Superior temporal gyrus (tissue), 1 donor: ENCODE data around the gene MTMR1.

Experiments
- DNase-seq: peaks from one replicate; pipeline ENCODE4 v3.0.0-alpha.2; 2016; ENCODE audit errors: extremely low spot score

MTMR1 gene

GRCh38 chrX:150762258-150763165, 69.3 kb downstream of the MTMR1 start:
- DNase-seq = peak; percentile 12

- no peak for DNase-seq
Observed at GRCh38 chrX:150763303-150763797, 70.2 kb downstream of the MTMR1 start.

- no peak for DNase-seq
Observed at GRCh38 chrX:150763810-150764209, 70.6 kb downstream of the MTMR1 start.

DNA sequence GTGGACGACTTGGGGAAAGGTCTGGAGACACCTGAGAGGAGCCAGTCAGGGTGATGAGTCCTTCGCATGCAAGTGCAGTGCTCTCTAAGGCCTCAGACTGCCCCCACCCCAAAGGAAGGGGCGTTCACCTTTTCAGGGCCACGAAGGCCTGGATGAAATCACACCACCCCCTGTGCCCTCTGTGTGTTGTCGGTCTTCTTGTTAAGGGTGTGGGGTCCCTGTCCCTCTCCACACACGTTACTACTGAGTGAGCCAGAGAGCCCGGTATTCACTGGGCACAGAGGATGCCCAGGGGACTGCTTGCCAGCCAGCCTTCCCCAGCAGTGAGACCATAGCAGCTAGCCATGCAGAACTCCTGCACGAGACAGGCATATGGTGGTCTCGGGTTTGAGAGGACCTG, 72.0 kb downstream of the MTMR1 start:
- no peak for DNase-seq

DNA sequence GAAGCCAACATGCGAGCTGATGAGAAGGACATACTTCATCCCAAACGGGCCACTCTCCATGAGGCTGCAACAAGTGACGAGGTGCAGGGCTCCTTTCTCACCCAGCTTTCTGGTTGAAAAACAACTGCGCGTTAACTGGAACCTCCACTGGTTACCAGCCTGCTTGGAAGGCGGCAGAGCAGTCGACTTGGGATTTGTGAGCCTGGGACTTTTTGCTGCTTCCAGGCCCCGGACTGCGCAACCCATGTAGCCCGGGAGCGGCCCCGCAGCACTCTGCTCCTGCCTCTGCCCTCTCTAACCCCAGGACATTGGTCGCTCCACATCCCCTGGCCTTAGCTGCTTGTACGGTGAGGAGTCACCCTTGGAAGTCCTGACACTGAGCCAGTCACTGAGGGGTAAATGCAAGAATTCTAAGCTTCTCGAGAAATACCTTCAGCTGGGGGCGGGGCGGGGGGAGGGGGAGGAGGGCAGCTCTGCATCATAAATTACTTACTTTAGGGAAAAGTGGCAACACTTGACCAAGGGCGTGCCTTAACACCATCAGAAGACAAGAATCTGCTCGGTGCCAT, 72.7 kb downstream of the MTMR1 start:
- no peak for DNase-seq

GRCh38 chrX:150766351-150767044, 73.3 kb downstream of the MTMR1 start:
- no peak for DNase-seq

DNA sequence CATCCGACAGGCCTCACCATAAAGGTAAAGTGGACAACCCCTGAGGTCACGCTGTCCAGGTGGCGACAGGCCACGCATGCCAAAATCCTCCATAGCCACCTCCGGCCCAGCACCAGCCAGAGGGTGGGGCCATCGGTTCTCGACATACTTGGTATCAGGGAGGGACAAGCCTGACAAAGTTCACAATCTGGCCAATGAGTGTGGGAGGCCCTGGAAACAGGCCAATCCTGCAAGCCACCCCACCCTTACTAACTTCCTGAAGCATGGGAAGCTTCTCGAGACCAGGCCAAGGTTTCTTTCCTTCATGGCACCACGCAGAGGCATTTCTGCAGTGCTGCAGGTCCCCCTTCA, 73.8 kb downstream of the MTMR1 start:
- no peak for DNase-seq

DNA sequence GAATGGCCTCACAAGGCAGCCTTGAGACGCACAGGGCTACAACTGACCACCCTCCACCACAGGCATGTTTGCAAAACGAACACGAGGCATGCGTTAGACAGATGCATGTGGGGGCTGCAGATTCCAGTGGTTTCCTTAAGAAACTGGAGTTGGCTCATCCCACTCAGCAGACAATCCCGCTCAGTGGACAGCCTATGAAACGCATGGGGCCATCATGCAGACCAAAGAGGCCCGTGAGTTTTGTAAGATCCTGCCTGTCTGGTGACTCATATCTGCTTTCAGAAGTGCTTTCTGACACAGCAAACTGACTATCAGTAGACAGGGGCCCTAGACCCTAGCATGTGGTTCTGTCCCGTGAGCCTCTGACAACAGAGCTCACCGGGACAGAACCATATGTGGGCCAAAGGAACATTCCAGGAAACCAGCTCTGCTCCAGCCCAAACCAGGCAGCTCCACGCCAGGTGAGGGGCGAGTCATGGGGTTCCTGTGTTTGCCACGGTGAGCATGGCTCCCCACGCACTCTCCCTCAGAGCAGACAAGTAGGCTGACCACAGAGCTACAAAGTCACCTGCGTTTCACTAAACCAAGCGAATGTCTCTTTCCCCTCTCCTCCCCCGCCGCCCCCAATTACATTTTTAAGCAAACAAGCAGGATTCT, 74.4 kb downstream of the MTMR1 start:
- no peak for DNase-seq

GRCh38 chrX:150768132-150768485, 74.9 kb downstream of the MTMR1 start:
- no peak for DNase-seq

DNA sequence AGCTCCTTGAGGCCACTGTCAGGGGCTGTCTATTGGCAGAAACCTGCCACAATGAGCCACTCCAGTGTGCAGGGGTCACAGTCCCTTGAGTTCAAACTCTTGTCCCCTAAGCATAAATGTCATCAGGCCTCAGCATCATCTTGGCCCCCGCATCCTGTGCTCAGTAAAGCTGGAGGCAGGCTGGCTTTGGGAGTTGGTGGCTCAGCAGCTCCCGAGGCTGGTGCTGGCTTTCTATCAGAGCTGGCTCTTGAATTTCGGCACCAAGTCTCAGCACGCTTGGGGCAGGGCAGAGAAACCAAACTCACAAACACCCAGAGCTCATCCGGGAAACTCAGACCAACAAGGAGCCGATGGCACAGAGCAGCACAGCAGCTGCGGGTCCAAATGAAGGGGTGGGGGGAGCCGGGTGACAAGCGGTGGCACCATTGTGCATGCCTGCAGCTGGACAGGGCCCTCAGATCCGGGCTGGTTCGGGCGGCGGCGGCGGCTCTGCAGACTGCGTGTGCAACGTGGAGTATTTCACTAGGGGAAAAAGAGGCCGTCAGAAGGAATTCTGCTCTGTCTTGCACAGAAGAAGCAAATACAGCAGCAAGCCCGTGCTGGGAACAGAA, 75.5 kb downstream of the MTMR1 start:
- DNase-seq = peak; percentile 33

GRCh38 chrX:150769408-150769807, 76.2 kb downstream of the MTMR1 start:
- no peak for DNase-seq

- no peak for DNase-seq
Observed at GRCh38 chrX:150770623-150771022, 77.4 kb downstream of the MTMR1 start.

GRCh38 chrX:150771116-150771515, 77.9 kb downstream of the MTMR1 start:
- DNase-seq = no peak

DNA sequence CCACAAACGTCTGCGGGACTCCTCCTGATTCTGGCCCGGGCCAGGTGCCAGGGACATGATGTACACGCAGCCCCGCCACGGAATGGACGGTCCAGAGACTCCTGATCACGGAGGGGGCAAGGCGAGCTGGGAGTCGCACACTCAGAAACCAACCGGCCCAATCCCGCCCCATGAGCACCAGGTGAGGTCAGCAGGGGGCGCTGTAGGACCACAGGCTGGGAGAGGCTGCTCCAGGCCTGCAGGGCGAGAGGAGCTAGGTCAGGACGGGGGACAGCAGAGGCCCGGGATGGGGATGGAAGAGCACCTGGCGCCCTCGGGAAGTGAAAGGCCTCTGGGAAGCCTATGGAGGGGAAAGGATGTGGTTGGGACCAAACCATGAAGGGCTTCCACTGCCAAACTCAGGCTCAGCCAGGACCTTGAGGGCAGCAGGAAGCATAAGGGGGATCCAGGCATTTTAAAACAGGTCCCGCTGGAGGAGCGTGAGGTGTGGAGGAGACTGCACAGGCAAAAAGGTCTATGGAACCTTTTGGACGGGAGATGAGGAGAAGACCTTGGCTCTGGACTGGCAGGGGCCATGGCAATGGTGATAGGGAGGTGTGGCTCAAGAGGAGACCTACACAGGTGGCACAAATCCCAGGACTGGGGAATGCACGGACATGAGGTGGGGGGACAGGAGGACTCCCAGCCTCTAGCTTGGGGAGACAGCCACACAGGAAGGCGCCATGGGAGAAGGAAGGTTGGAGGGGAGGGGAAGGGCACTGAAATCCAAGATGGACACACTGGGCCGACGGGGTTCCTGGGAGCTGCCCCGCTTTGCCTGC, 79.2 kb downstream of the MTMR1 start:
- DNase-seq = peak; percentile 79

- DNase-seq = no peak
Observed at GRCh38 chrX:150773117-150773516, 79.9 kb downstream of the MTMR1 start.

GRCh38 chrX:150773634-150774033, 80.4 kb downstream of the MTMR1 start:
- DNase-seq = no peak

- peak; percentile 53 for DNase-seq
Observed at GRCh38 chrX:150774798-150775568, 81.8 kb downstream of the MTMR1 start.

DNA sequence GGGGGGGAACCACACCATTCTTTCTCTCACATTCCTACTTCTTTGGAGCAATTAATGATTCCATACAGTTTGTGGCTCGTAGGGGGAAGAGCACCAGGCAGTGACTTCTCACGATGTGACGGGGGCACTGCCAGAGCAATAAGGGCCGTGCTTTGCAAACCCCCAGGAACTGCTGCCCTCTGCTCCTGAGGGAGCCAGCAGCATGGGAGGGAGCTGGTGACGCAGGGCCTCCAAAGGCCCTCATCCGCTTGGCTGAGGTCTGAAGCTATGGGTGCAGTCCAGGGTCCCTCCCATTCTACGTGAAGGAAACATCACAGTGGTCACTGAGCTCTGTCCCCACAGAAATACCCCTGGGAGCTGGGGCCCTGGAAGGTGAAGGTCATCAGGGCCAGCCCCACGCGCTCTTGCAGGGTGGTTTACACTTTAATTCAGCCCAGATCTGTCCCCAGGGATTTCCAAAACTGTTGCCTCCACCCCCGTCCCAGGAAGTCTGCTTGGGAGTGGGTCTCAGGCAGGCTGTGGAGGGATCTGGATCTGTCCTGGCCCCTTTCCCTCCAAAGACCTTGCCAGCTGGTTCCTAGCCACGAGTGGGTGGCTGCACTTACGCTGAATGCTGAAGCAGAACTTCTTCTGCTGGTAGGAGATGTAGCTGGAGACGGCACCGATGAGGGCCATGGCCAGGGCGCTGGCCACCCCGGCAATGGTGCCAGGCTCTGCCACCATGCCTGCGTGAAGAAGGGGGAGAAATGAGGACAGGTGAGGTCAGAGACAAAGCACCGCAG, 82.6 kb downstream of the MTMR1 start:
- no peak for DNase-seq

GRCh38 chrX:150777328-150777992, 84.3 kb downstream of the MTMR1 start:
- no peak for DNase-seq
